Endothelial cell of umbilical vein (primary cell): ENCODE results near the gene TMEM178A. TPM values are rescaled to one million over a fixed set of nuclear protein-coding genes. Genes with fewer than 3 reads are reported as not detected.

Source experiments
- BruUV-seq: library from RNA; stranded (reverse); fragments of 400-500 nt; replicated peaks from 2 replicates; lab custom pipeline; 2021; lab: Mats Ljungman, UMichigan
- CTCF ChIA-PET: fragments of 300-600, 350-600 bp; sonication (Branson Sonifier 250); formaldehyde crosslinking; loops from one replicate; lab custom pipeline; 2021; ENCODE audit warnings: antibody characterized with exemption, inconsistent platforms; lab: Charles Lee
- POLR2A ChIA-PET: fragments of 300-600, 350-600 bp; sonication (Branson Sonifier 250); formaldehyde crosslinking; loops from one replicate; lab custom pipeline; 2021; ENCODE audit warnings: antibody characterized with exemption, inconsistent platforms; lab: Charles Lee
- DNase-seq: peaks from one replicate; pipeline ENCODE4 v3.0.0-alpha.2; 2011; ENCODE audit warnings: low read depth, low spot score
- FAIRE-seq: peaks from 2 replicates; lab custom pipeline; 2011; peaks lifted over from hg19 to GRCh38; lab: Jason Lieb, UNC
- H2AFZ ChIP-seq: 2 replicates; pipeline ENCODE4 v1.6.0; 2012; ENCODE audit warnings: low read depth, low read length, control low read depth, inconsistent platforms
- H3K27ac ChIP-seq: 2 replicates; pipeline ENCODE4 v1.5.1; 2011; ENCODE audit warnings: low read depth, mild to moderate bottlenecking, control low read depth, low read length, moderate library complexity; ENCODE audit not compliant: insufficient read depth
- H3K27me3 ChIP-seq, 2 experiments: 2 replicates each; pipeline versions ENCODE4 v1.6.0 to v1.6.1; 2011; ENCODE audit warnings: low read length in 2 of 2, mixed read lengths in 1 of 2; ENCODE audit not compliant: control insufficient read depth in 2 of 2, insufficient read depth in 2 of 2
- H3K36me3 ChIP-seq, 2 experiments: 2 replicates in 1 of 2; 3 replicates in 1 of 2; pipeline ENCODE4 v1.5.1; 2011; ENCODE audit warnings: low read length in 2 of 2, mild to moderate bottlenecking in 1 of 2, moderate library complexity in 1 of 2; ENCODE audit not compliant: control insufficient read depth in 2 of 2, insufficient read depth in 2 of 2; ENCODE audit errors: extremely low read depth in 1 of 2
- H3K4me1 ChIP-seq: 3 replicates; pipeline ENCODE4 v1.5.1; 2011; ENCODE audit warnings: mild to moderate bottlenecking, low read length; ENCODE audit not compliant: control insufficient read depth, insufficient read depth; ENCODE audit errors: extremely low read depth
- H3K4me2 ChIP-seq: 2 replicates; pipeline ENCODE4 v1.6.1; 2011; ENCODE audit warnings: low read length, control low read depth, mixed read lengths; ENCODE audit not compliant: insufficient read depth
- H3K4me3 ChIP-seq, 3 experiments: fragments of 200-600 bp in 1 of 3; sonication (generic), shearing (Covaris generic) in 1 of 3; replicated peaks in 1 of 3; 2 replicates each; pipeline ENCODE4 v1.5.1; 2011 to 2016; ENCODE audit warnings: control low read depth in 3 of 3, low read length in 3 of 3, mild to moderate bottlenecking in 2 of 3, inconsistent platforms in 1 of 3, low read depth in 1 of 3, moderate library complexity in 1 of 3; ENCODE audit not compliant: insufficient read depth in 1 of 3
- H3K79me2 ChIP-seq: 2 replicates; pipeline ENCODE4 v1.6.0; 2012; ENCODE audit warnings: low read length, inconsistent platforms; ENCODE audit not compliant: control insufficient read depth, insufficient read depth
- H3K9ac ChIP-seq: replicated peaks from 2 replicates; pipeline ENCODE3; 2011; ENCODE audit warnings: low read length, control low read depth; ENCODE audit not compliant: insufficient read depth; ENCODE audit errors: extremely low read depth
- H3K9me1 ChIP-seq: replicated peaks from 3 replicates; pipeline ENCODE4 v1.6.0; 2011; ENCODE audit warnings: mild to moderate bottlenecking, low read length; ENCODE audit not compliant: control insufficient read depth, insufficient read depth; ENCODE audit errors: extremely low read depth
- H3K9me3 ChIP-seq: replicated peaks from 2 replicates; pipeline ENCODE4 v1.5.1; 2012; ENCODE audit warnings: low read length, inconsistent platforms; ENCODE audit not compliant: control insufficient read depth, insufficient read depth
- H4K20me1 ChIP-seq: replicated peaks from 2 replicates; pipeline ENCODE3; 2011; ENCODE audit warnings: mild to moderate bottlenecking, low read length; ENCODE audit not compliant: control insufficient read depth, insufficient read depth; ENCODE audit errors: extremely low read depth
- CTCF ChIP-seq, 2 donors: IDR thresholded peaks; 1 replicate in 1 of 2; 2 replicates in 1 of 2; pipeline ENCODE4 v1.5.1; 2011; ENCODE audit warnings: low read length in 2 of 2, mild to moderate bottlenecking in 2 of 2, moderate library complexity in 2 of 2, control low read depth in 1 of 2, inconsistent platforms in 1 of 2, low read depth in 1 of 2; ENCODE audit not compliant: insufficient read depth in 1 of 2; ENCODE audit errors: extremely low read depth in 1 of 2
- EZH2 ChIP-seq: IDR thresholded peaks from 2 replicates; pipeline ENCODE4 v1.6.1; 2012; ENCODE audit warnings: borderline replicate concordance, low read depth, mild to moderate bottlenecking, moderate library complexity, low read length, inconsistent platforms; ENCODE audit not compliant: severe bottlenecking
- FOS ChIP-seq: IDR thresholded peaks from 2 replicates; pipeline ENCODE4 v1.6.1; 2011; ENCODE audit warnings: mild to moderate bottlenecking, low read length, moderate library complexity, borderline replicate concordance; ENCODE audit not compliant: insufficient read depth
- GATA2 ChIP-seq: IDR thresholded peaks from 2 replicates; pipeline ENCODE4 v1.7.0; 2011; ENCODE audit warnings: low read depth, mild to moderate bottlenecking, moderate library complexity, mixed read lengths, low read length; ENCODE audit not compliant: insufficient read length, insufficient read depth
- JUN ChIP-seq: IDR thresholded peaks from 2 replicates; pipeline ENCODE4 v1.6.1; 2011; ENCODE audit warnings: borderline replicate concordance, low read depth; ENCODE audit not compliant: insufficient read length, insufficient read depth
- MAX ChIP-seq: IDR thresholded peaks from 2 replicates; pipeline ENCODE4 v1.6.1; 2011; ENCODE audit not compliant: insufficient read depth, insufficient read length
- MYC ChIP-seq: IDR thresholded peaks from one replicate; pipeline ENCODE4 v1.6.1; 2011; ENCODE audit warnings: mild to moderate bottlenecking, low read depth, low read length
- POLR2A ChIP-seq: IDR thresholded peaks from 2 replicates; pipeline ENCODE4 v1.6.1; 2012; ENCODE audit warnings: low read depth, mild to moderate bottlenecking, control low read depth, low read length
- POLR2AphosphoS5 ChIP-seq: IDR thresholded peaks from 2 replicates; pipeline ENCODE4 v1.6.1; 2012; ENCODE audit warnings: low read depth, mild to moderate bottlenecking, control low read depth, low read length, moderate library complexity; ENCODE audit not compliant: insufficient read depth
- dilution Hi-C: fragments of 300-500 bp; cut with MboI; formaldehyde crosslinking; loops from one replicate; pipeline ENCODE4 v1.15.0; 2019; ENCODE audit warnings: low sequenced_read_pairs; ENCODE audit not compliant: extremely low pct_ligation_motif_present
- intact Hi-C: fragments of 100-400 bp; cut with micrococcal nuclease; formaldehyde crosslinking; loops from one replicate; pipeline ENCODE4 v1.10.0; 2022
- polyA plus RNA-seq, 4 experiments: library from polyadenylated mRNA; depleted of rRNA in 3 of 4; stranded (reverse) in 3 of 4; unstranded in 1 of 4; fragments of >200 nt; gene quantifications; 2 replicates each; pipeline versions ENCODE4 v1.2.1 to v1.2.3, GENCODE V29; 2011 to 2012; ENCODE audit warnings: missing spikeins in 1 of 4
- total RNA-seq: library from RNA; stranded (reverse); gene quantifications from 2 replicates; pipeline ENCODE4 v1.2.3, GENCODE V29; 2021

TMEM178A gene
- total and polyA plus RNA-seq, 2 donors (not counting 3 experiments of a cell fraction or from before 2014, with no cell fraction given) = 1.5 to 2.8 TPM

GRCh38 chr2:39733070-39733674 lies 67.5 kb downstream of the TMEM178A start:
- TF ChIP-seq FOS (no peak), GATA2 (no peak), MAX (no peak), EZH2 (no peak), JUN (no peak), CTCF (IDR thresholded peaks at IDR 0.05; ENCODE audit: extremely low read depth in 1 of 2, insufficient read depth in 1 of 2, low read depth in 1 of 2, low read length in 2 of 2) (no peak), POLR2A (no peak), MYC (no peak), POLR2AphosphoS5 (no peak)
- Histone ChIP-seq H3K4me1 (peaks cover 5% of the 10 kb centered on the region), H3K4me3 (no peak overlapping the region), H3K9me1 (no peaks in the 10 kb centered on the region), H3K79me2 (no peaks in the 10 kb centered on the region), H3K27me3 (no peaks in the 10 kb centered on the region), H3K9me3 (no peaks in the 10 kb centered on the region), H3K27ac (no peak overlapping the region), H3K9ac (no peak overlapping the region), H3K4me2 (no peak overlapping the region), H2AFZ (no peak overlapping the region), H4K20me1 (no peaks in the 10 kb centered on the region), H3K36me3 (peaks cover 8 to 10% of the 10 kb centered on the region in 2 experiments)
- POLR2A ChIA-PET = interaction anchor here (0.5 kb wide), 1 partner anchor 361 kb away, joined by 3 read pairs; no protein-coding TSS in a partner anchor
- intact Hi-C loops (loop anchor here (5.0 to 10.0 kb wide), 3 partner anchors 141 to 668 kb away; no protein-coding TSS in a partner anchor), dilution Hi-C loops (no loop called here)
- CTCF ChIA-PET = interaction anchor here (0.8 to 5.7 kb wide), 3 partner anchors 36 to 216 kb away, joined by 3 to 35 read pairs (median 5); no protein-coding TSS in a partner anchor
- no peak for FAIRE-seq
- no TSS peak for BruUV-seq
- no peak for DNase-seq
